IMR-90 (cell line): ENCODE data around the gene C1QTNF3. TPM values are rescaled to one million over a fixed set of nuclear protein-coding genes. Genes with fewer than 3 reads are reported as not detected.

Source experiments
- ATAC-seq: fragments of 200-7000 bp; cut with Tn5 transposase; 2 replicates; pipeline ENCODE4 v1.9.1; 2020; ENCODE audit warnings: low read depth, mild to moderate bottlenecking, moderate library complexity
- BruUV-seq: library from RNA; stranded (reverse); fragments of 400-500 nt; replicated peaks from 2 replicates; lab custom pipeline; 2021; lab: Mats Ljungman, UMichigan
- CTCF ChIA-PET: fragments of 300-600 bp; formaldehyde crosslinking; extraction: SDS; loops from one replicate; lab custom pipeline; 2021; ENCODE audit warnings: antibody characterized with exemption; lab: Yijun Ruan, JAX
- POLR2A ChIA-PET: fragments of 300-600 bp; sonication (Branson Sonifier 250); formaldehyde crosslinking; loops from one replicate; lab custom pipeline; 2022; ENCODE audit warnings: antibody characterized with exemption; ENCODE audit not compliant: unreplicated experiment; lab: Charles Lee
- DNase-seq: peaks from one replicate; pipeline ENCODE4 v3.0.0; 2013
- H2AFZ ChIP-seq: replicated peaks from 2 replicates; pipeline ENCODE3; 2013; ENCODE audit warnings: low read length, mild to moderate bottlenecking; ENCODE audit not compliant: poor library complexity
- H2AK5ac ChIP-seq: 2 replicates; pipeline ENCODE4 v1.6.1; 2013; ENCODE audit warnings: low read depth, low read length, inconsistent platforms
- H2AK9ac ChIP-seq: replicated peaks from 2 replicates; pipeline ENCODE3; 2013; ENCODE audit warnings: mild to moderate bottlenecking, low read depth, low read length, moderate library complexity; ENCODE audit not compliant: poor library complexity
- H2BK120ac ChIP-seq: 2 replicates; pipeline ENCODE4 v1.6.1; 2013; ENCODE audit warnings: low read depth, low read length, inconsistent platforms
- H2BK15ac ChIP-seq: 3 replicates; pipeline ENCODE4 v1.6.1; 2013; ENCODE audit warnings: low read depth, low read length, inconsistent platforms
- H2BK20ac ChIP-seq: 2 replicates; pipeline ENCODE4 v1.6.1; 2013; ENCODE audit warnings: low read depth, mild to moderate bottlenecking, inconsistent platforms, low read length, moderate library complexity
- H2BK5ac ChIP-seq: 2 replicates; pipeline ENCODE4 v1.6.1; 2013; ENCODE audit warnings: mild to moderate bottlenecking, low read depth, low read length, inconsistent platforms; ENCODE audit not compliant: poor library complexity, severe bottlenecking
- H3K14ac ChIP-seq: replicated peaks from 2 replicates; pipeline ENCODE4 v1.6.1; 2013; ENCODE audit warnings: low read depth, low read length, inconsistent platforms
- H3K18ac ChIP-seq: 2 replicates; pipeline ENCODE4 v1.6.1; 2013; ENCODE audit warnings: low read depth, low read length, control low read depth
- H3K23ac ChIP-seq: 2 replicates; pipeline ENCODE4 v1.6.1; 2013; ENCODE audit warnings: low read depth, low read length, inconsistent platforms
- H3K27ac ChIP-seq: 2 replicates; pipeline ENCODE4 v1.5.1; 2013; ENCODE audit warnings: mild to moderate bottlenecking, control low read depth, low read length; ENCODE audit not compliant: insufficient read depth
- H3K27me3 ChIP-seq: 2 replicates; pipeline ENCODE4 v1.6.1; 2013; ENCODE audit warnings: low read length; ENCODE audit not compliant: control insufficient read depth, insufficient read depth
- H3K36me3 ChIP-seq: 2 replicates; pipeline ENCODE4 v1.6.1; 2013; ENCODE audit warnings: low read length, mixed read lengths; ENCODE audit not compliant: control insufficient read depth, insufficient read depth
- H3K4ac ChIP-seq: 2 replicates; pipeline ENCODE4 v1.6.1; 2013; ENCODE audit warnings: low read depth, low read length, inconsistent platforms
- H3K4me1 ChIP-seq: 2 replicates; pipeline ENCODE4 v1.6.1; 2013; ENCODE audit warnings: low read length, mixed read lengths; ENCODE audit not compliant: control insufficient read depth, insufficient read depth
- H3K4me2 ChIP-seq: 2 replicates; pipeline ENCODE4 v1.6.1; 2013; ENCODE audit warnings: low read depth, mild to moderate bottlenecking, control low read depth, low read length, moderate library complexity
- H3K4me3 ChIP-seq: 2 replicates; pipeline ENCODE4 v1.5.1; 2013; ENCODE audit warnings: low read depth, mild to moderate bottlenecking, control low read depth, low read length, moderate library complexity; ENCODE audit not compliant: insufficient read depth
- H3K56ac ChIP-seq: 2 replicates; pipeline ENCODE4 v1.6.1; 2013; ENCODE audit warnings: low read length, inconsistent platforms; ENCODE audit not compliant: insufficient read depth; ENCODE audit errors: extremely low read depth
- H3K79me1 ChIP-seq, 2 experiments: 2 replicates each; pipeline ENCODE4 v1.6.1; 2013; ENCODE audit warnings: low read length in 2 of 2, inconsistent platforms in 1 of 2, low read depth in 1 of 2
- H3K9ac ChIP-seq: 2 replicates; pipeline ENCODE4 v1.6.1; 2013; ENCODE audit warnings: low read depth, low read length, control low read depth
- H3K9me1 ChIP-seq: 2 replicates; pipeline ENCODE4 v1.6.1; 2013; ENCODE audit warnings: low read length, inconsistent platforms; ENCODE audit not compliant: insufficient read depth
- H3K9me3 ChIP-seq: 2 replicates; pipeline ENCODE4 v1.6.1; 2013; ENCODE audit warnings: low read length; ENCODE audit not compliant: control insufficient read depth, insufficient read depth
- H4K20me1 ChIP-seq: 2 replicates; pipeline ENCODE4 v1.6.1; 2013; ENCODE audit warnings: low read length, inconsistent platforms; ENCODE audit not compliant: insufficient read depth
- H4K5ac ChIP-seq: 2 replicates; pipeline ENCODE4 v1.6.1; 2013; ENCODE audit warnings: mild to moderate bottlenecking, low read depth, low read length, control low read depth
- H4K8ac ChIP-seq, 2 experiments: 2 replicates each; pipeline ENCODE4 v1.6.1; 2013; ENCODE audit warnings: low read depth in 2 of 2, low read length in 2 of 2, control low read depth in 1 of 2, inconsistent platforms in 1 of 2
- H4K91ac ChIP-seq: 2 replicates; pipeline ENCODE4 v1.6.1; 2013; ENCODE audit warnings: low read depth, low read length, inconsistent platforms; ENCODE audit not compliant: insufficient read depth
- BHLHE40 ChIP-seq: fragments of 150-350 bp; IDR thresholded peaks from 2 replicates; pipeline ENCODE4 v1.6.1; 2016; ENCODE audit warnings: mild to moderate bottlenecking, low read depth, low read length
- WGBS, 2 experiments: methylation state at CpG; one replicate each; pipeline versions ENCODE4 v1.1.5 to v1.1.7; 2013; ENCODE audit warnings: missing lambda C conversion rate in 2 of 2; ENCODE audit not compliant: insufficient read length in 1 of 2; ENCODE audit errors: extremely low coverage in 2 of 2; 5-methylcytosine and 5-hydroxymethylcytosine counted together
- dilution Hi-C: fragments of 300-500 bp; cut with HindIII; formaldehyde crosslinking; loops from one replicate; pipeline ENCODE4 v1.14.3; 2018; ENCODE audit warnings: low sequenced_read_pairs; ENCODE audit not compliant: unreplicated experiment
- in situ Hi-C: fragments of 300-500 bp; cut with MboI; formaldehyde crosslinking; loops from 3 replicates; pipeline ENCODE4 v1.14.3; 2019; ENCODE audit warnings: low sequenced_read_pairs, inconsistent platforms, mixed read lengths
- intact Hi-C: fragments of 100-400 bp; cut with micrococcal nuclease; formaldehyde crosslinking; loops from 2 replicates; pipeline ENCODE4 v1.10.0; 2022
- polyA plus RNA-seq, 3 experiments: library from polyadenylated mRNA; depleted of rRNA; stranded (reverse); fragments of >200 nt; gene quantifications; 2 replicates each; pipeline ENCODE4 v1.2.3, GENCODE V29; 2012; ENCODE audit warnings: low replicate concordance in 1 of 3
- total RNA-seq: library from RNA; depleted of rRNA; stranded (reverse); fragments of >200 nt; gene quantifications from 2 replicates; pipeline ENCODE4 v1.2.3, GENCODE V29; 2012

Gene C1QTNF3
- total and polyA plus RNA-seq, 2 of the 4 experiments (the other 2 are of a cell fraction), result 1.0 to 1.4 TPM

DNA sequence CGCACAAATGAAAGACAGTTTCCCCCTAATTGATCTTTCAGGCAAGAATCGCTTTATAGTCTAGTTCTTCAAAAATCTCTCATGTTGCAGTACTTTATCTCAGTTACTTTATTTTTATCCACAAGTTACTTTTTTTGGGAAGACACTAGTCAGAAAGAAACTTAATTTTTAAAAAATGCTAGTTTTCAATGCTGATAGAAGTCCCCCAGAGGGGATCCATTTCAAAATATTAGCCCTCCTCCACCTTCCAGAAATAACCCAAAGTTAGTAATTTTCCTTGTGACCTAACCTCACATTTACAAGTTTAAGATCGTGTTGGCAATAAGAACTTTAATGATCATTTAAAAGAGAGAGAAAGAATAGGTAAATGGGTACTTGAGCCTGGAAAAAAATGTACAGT, 11.0 kb downstream of the C1QTNF3 start:
- no peaks in the 10 kb centered on the region for H3K79me1 ChIP-seq
- H4K5ac ChIP-seq, result no peak overlapping the region
- DNase-seq, result no peak

More for the DNA sequence above, 11.0 kb downstream of the C1QTNF3 start:
- no peaks in the 10 kb centered on the region for H3K36me3 ChIP-seq
- no peaks in the 10 kb centered on the region for H3K4me1 ChIP-seq
- no peak overlapping the region for H2BK20ac ChIP-seq
- no peaks in the 10 kb centered on the region for H3K27me3 ChIP-seq
- no peak overlapping the region for H2AFZ ChIP-seq
- H4K8ac ChIP-seq, result no peak overlapping the region
- POLR2A ChIA-PET, result no interaction called here
- CTCF ChIA-PET, result no interaction called here
- H2BK15ac ChIP-seq, result no peak overlapping the region
- no peak for TF ChIP-seq BHLHE40
- dilution Hi-C loops (no loop called here), in situ Hi-C loops (no loop called here), intact Hi-C loops (no loop called here)
- WGBS, 2 experiments, result no CpG with 5 or more reads among the region's 3 CpGs
- H4K20me1 ChIP-seq, result no peaks in the 10 kb centered on the region
- no peaks in the 10 kb centered on the region; the same call in 1 of the 2 replicates for H3K9me1 ChIP-seq
- H3K56ac ChIP-seq, result no peak overlapping the region
- no peaks in the 10 kb centered on the region for H3K9me3 ChIP-seq
- no peak overlapping the region for H3K14ac ChIP-seq
- no peak overlapping the region for H2AK5ac ChIP-seq
- H2BK5ac ChIP-seq, result no peak overlapping the region
- no peak overlapping the region for H3K18ac ChIP-seq
- H3K4me3 ChIP-seq, result no peak overlapping the region
- no peak overlapping the region for H3K4me2 ChIP-seq
- no peak for ATAC-seq
- H3K9ac ChIP-seq, result no peak overlapping the region
- no peak overlapping the region for H4K91ac ChIP-seq
- no peak overlapping the region for H2BK120ac ChIP-seq
- H2AK9ac ChIP-seq, result no peak overlapping the region
- no peak overlapping the region for H3K23ac ChIP-seq
- no peak overlapping the region for H3K4ac ChIP-seq
- no TSS peak for BruUV-seq
- no peak overlapping the region for H3K27ac ChIP-seq
